ENCODE data around the gene GRB14.
A peak's percentile ranks its signal among the peaks of the same experiment; 100 is the strongest.
"Not testable (repeated sequence)": the region's sequence is repeated elsewhere in the genome, so short reads cannot be mapped to it uniquely, and the experiment has no call there.

Gene GRB14

DNA sequence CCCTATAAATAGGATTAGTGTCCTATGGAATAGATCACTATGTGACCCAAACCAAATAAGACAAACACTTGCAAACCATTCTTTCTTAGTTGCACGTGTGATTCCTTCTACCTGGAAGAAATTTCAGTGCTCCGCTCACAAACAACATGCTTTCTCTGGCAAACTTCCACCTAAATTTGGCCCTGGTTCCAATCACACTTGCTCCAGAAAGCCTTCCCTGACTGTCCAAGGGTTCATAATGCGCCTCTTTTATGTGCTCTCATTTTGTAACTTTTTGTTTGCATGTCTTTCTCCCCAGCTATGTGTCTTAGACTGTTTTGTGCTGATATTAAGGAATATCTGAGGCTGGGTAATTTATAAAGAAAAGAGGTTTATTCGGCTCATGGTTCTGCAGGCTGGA, 69.8 kb downstream of the GRB14 start:
- no peak for TF ChIP-seq CTCF (IDR thresholded peaks at IDR 0.05; ENCODE audit: insufficient read depth, low read length, poor library complexity, severe bottlenecking)
- no peak for DNase-seq (ENCODE audit: extremely low read depth, insufficient read length)

GRCh38 chr2:164549705-164550104, 71.6 kb downstream of the GRB14 start:
- H3K36me3 ChIP-seq (ENCODE audit: control insufficient read depth, insufficient read depth, low read length); H3K27me3 ChIP-seq (replicated peaks; ENCODE audit: control insufficient read depth, insufficient read depth, low read length); H3K4me3 ChIP-seq (replicated peaks; ENCODE audit: low read depth, low read length); DNase-seq (ENCODE audit: extremely low read depth, insufficient read length): not testable (repeated sequence)

More for the DNA sequence above, 69.8 kb downstream of the GRB14 start:
- Histone ChIP-seq H3K36me3 (ENCODE audit: control insufficient read depth, insufficient read depth, low read length) (no peaks in the 10 kb centered on the region), H3K27me3 (replicated peaks; ENCODE audit: control insufficient read depth, insufficient read depth, low read length) (no peaks in the 10 kb centered on the region), H3K4me3 (replicated peaks; ENCODE audit: low read depth, low read length) (no peak overlapping the region)

- Histone ChIP-seq H3K4me3 (replicated peaks; ENCODE audit: low read depth, low read length) (no peak overlapping the region), H3K36me3 (ENCODE audit: control insufficient read depth, insufficient read depth, low read length) (no peaks in the 10 kb centered on the region), H3K27me3 (replicated peaks; ENCODE audit: control insufficient read depth, insufficient read depth, low read length) (no peaks in the 10 kb centered on the region)
- no peak for DNase-seq (ENCODE audit: extremely low read depth, insufficient read length)
- TF ChIP-seq CTCF (IDR thresholded peaks at IDR 0.05; ENCODE audit: insufficient read depth, low read length, poor library complexity, severe bottlenecking): no peak
Measured at GRCh38 chr2:164545484-164545883, 75.8 kb downstream of the GRB14 start.

GRCh38 chr2:164542581-164543021, 78.7 kb downstream of the GRB14 start:
- no peak for TF ChIP-seq CTCF (IDR thresholded peaks at IDR 0.05; ENCODE audit: insufficient read depth, low read length, poor library complexity, severe bottlenecking)
- Histone ChIP-seq H3K4me3 (replicated peaks; ENCODE audit: low read depth, low read length) (no peak overlapping the region), H3K27me3 (replicated peaks; ENCODE audit: control insufficient read depth, insufficient read depth, low read length) (no peaks in the 10 kb centered on the region), H3K36me3 (ENCODE audit: control insufficient read depth, insufficient read depth, low read length) (no peaks in the 10 kb centered on the region)
- DNase-seq (ENCODE audit: extremely low read depth, insufficient read length): no peak

DNA sequence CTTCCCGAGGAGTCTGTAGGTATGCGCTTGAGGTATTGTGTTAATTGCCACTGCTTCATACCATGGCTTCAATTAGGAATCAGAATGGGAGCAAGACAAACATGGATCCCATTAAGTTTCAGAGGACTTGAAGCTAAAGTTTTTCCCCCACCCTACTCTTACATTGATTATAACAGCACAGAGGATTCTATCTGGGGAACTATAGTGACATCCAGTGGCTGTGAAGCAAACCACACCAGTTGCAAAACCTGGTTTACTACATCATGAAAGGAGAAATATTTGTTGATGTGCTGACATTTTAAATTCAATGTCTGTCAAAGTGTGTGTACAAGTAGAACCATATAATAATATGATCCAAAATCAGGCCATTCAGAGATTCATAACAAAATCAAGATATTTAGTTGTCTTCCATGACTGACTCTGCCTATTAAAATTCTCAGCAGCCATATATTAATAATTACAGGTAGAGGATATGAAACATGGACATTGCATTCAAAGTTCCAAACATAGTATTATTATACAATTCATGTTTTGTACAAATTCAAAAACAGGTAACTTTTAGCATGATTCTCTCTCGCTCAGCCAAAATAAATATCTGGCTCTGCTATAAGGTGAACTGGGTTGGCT, 82.9 kb downstream of the GRB14 start:
- Histone ChIP-seq H3K4me3 (replicated peaks; ENCODE audit: low read depth, low read length) (no peak overlapping the region), H3K27me3 (replicated peaks; ENCODE audit: control insufficient read depth, insufficient read depth, low read length) (no peaks in the 10 kb centered on the region), H3K36me3 (ENCODE audit: control insufficient read depth, insufficient read depth, low read length) (no peaks in the 10 kb centered on the region)
- no peak for DNase-seq (ENCODE audit: extremely low read depth, insufficient read length)
- peak; percentile 60 for TF ChIP-seq CTCF (IDR thresholded peaks at IDR 0.05; ENCODE audit: insufficient read depth, low read length, poor library complexity, severe bottlenecking)

GRCh38 chr2:164535280-164536025, 85.8 kb downstream of the GRB14 start:
- DNase-seq (ENCODE audit: extremely low read depth, insufficient read length): no peak
- no peak for TF ChIP-seq CTCF (IDR thresholded peaks at IDR 0.05; ENCODE audit: insufficient read depth, low read length, poor library complexity, severe bottlenecking)
- Histone ChIP-seq H3K4me3 (replicated peaks; ENCODE audit: low read depth, low read length) (no peak overlapping the region), H3K36me3 (ENCODE audit: control insufficient read depth, insufficient read depth, low read length) (no peaks in the 10 kb centered on the region), H3K27me3 (replicated peaks; ENCODE audit: control insufficient read depth, insufficient read depth, low read length) (no peaks in the 10 kb centered on the region)

Measured in GM06990 (cell line).